Suprapubic skin (tissue), 4 donors: ENCODE data around the gene CIBAR2. TPM values are rescaled to one million over a fixed set of nuclear protein-coding genes. Genes with fewer than 3 reads are reported as not detected.

ENCODE experiments used
- DNase-seq, 2 donors: peaks; one replicate each; pipeline ENCODE4 v3.0.0-alpha.2; 2019; ENCODE audit warnings: low spot score in 2 of 2
- H3K27ac ChIP-seq: fragments of 200-600 bp; sonication (generic); one replicate; pipeline ENCODE4 v1.5.1; 2019
- H3K27me3 ChIP-seq: fragments of 200-600 bp; sonication (generic); one replicate; pipeline ENCODE4 v1.5.1; 2019
- H3K36me3 ChIP-seq: fragments of 200-600 bp; sonication (generic); one replicate; pipeline ENCODE4 v1.5.1; 2019
- H3K4me1 ChIP-seq: fragments of 200-600 bp; sonication (generic); one replicate; pipeline ENCODE4 v1.5.1; 2019
- H3K4me3 ChIP-seq: fragments of 200-600 bp; sonication (generic); one replicate; pipeline ENCODE4 v1.5.1; 2019; ENCODE audit warnings: mild to moderate bottlenecking
- H3K9me3 ChIP-seq: fragments of 200-600 bp; sonication (generic); one replicate; pipeline ENCODE4 v1.5.1; 2019
- EP300 ChIP-seq: sonication (generic); formaldehyde crosslinking; IDR thresholded peaks from one replicate; pipeline ENCODE4 v1.6.1; 2017; ENCODE audit warnings: antibody characterized with exemption
- POLR2A ChIP-seq, 2 donors: fragments of 450-650 bp; IDR thresholded peaks; one replicate each; pipeline ENCODE4 v1.6.1; 2017; ENCODE audit warnings: antibody characterized with exemption in 2 of 2, mild to moderate bottlenecking in 2 of 2, moderate library complexity in 2 of 2
- POLR2AphosphoS5 ChIP-seq, 3 donors: sonication (generic); formaldehyde crosslinking; IDR thresholded peaks; one replicate each; pipeline ENCODE4 v1.6.1; 2017; ENCODE audit warnings: antibody characterized with exemption in 3 of 3
- WGBS: methylation state at CpG from one replicate; pipeline ENCODE4 v1.1.5; 2018; 5-methylcytosine and 5-hydroxymethylcytosine counted together
- total RNA-seq, 4 donors: library from RNA; depleted of rRNA; stranded (reverse); fragments of >200 nt; gene quantifications; one replicate each; pipeline ENCODE4 v1.1.0, GENCODE V29; 2016
- TF ChIP-seq, protein P1 (sequence below), 2 donors: fragments of 200-600 bp in 1 of 2; fragments of 450-650 bp in 1 of 2; sonication (generic) in 1 of 2; IDR thresholded peaks; one replicate each; pipeline ENCODE4 v1.5.1; 2016 to 2019; ENCODE audit warnings: antibody characterized with exemption in 2 of 2, mild to moderate bottlenecking in 1 of 2, moderate library complexity in 1 of 2

Gene CIBAR2
- total RNA-seq, 4 donors from 2014 or later, result not detected

DNA sequence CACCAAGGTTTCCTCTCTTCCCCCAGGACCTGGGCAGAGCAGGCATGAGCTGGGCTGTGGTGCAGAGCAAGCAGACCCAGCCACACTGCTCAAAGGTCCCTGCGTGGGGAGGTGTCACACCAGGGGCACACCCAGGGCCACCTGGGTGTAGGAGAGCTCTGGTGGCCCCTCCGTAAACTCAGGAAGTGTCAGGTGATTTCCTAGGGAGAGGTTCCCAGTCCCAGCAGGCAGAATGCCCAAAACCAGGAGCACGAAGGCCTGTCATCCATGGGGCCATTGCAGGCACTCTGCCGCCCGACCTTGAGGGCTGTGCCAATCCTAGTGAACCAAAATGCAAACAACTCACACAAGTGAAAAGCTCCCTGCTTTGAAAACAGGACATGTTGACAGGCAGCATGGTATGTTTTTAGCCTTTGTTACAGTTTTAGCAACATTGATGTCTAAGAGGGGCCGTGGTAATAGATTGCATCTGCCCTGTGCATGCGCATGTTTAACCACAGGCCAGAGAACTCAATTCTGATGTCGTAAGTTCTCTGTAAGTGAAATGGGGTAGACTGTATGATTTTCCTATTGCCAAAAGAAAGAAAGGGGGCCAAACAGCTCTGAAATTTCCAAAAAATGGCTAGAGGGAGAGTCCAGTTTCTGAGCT is 21.3 kb downstream of the CIBAR2 start:
- Histone ChIP-seq H3K4me1 (peaks cover 3% of the 10 kb centered on the region), H3K4me3 (no peak overlapping the region), H3K27ac (no peak overlapping the region), H3K9me3 (no peaks in the 10 kb centered on the region), H3K27me3 (peaks cover 11% of the 10 kb centered on the region), H3K36me3 (peaks cover 20% of the 10 kb centered on the region)
- TF ChIP-seq EP300 (no peak), POLR2A (IDR thresholded peaks at IDR 0.05) (no peak), POLR2AphosphoS5 (IDR thresholded peaks at IDR 0.05) (no peak)
- TF ChIP-seq, protein P1, sequence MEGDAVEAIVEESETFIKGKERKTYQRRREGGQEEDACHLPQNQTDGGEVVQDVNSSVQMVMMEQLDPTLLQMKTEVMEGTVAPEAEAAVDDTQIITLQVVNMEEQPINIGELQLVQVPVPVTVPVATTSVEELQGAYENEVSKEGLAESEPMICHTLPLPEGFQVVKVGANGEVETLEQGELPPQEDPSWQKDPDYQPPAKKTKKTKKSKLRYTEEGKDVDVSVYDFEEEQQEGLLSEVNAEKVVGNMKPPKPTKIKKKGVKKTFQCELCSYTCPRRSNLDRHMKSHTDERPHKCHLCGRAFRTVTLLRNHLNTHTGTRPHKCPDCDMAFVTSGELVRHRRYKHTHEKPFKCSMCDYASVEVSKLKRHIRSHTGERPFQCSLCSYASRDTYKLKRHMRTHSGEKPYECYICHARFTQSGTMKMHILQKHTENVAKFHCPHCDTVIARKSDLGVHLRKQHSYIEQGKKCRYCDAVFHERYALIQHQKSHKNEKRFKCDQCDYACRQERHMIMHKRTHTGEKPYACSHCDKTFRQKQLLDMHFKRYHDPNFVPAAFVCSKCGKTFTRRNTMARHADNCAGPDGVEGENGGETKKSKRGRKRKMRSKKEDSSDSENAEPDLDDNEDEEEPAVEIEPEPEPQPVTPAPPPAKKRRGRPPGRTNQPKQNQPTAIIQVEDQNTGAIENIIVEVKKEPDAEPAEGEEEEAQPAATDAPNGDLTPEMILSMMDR (IDR thresholded peaks at IDR 0.05), result no peak
- 91% methylated on average over 6 of the region's 8 CpGs for WGBS
- DNase-seq, result no peak

DNA sequence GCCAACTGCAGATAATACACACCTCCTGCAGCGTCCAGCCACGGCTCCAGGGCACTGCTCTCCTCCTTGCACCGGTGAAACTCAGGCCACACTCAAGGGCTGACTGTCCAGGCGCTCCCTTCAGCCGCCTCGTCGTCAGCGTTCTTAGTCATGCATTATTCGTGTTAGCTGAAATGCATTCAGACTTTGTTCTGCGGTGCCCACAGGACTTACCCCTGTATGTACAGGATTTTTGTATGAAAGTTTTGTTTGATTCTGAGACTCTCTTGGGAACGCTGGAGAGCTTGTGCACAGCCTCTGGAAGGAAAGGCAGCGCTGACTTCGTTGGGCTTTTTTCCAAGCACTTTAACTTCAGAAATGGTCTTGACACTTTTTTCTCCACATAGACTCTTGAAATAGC is 22.1 kb downstream of the CIBAR2 start:
- H3K27me3 ChIP-seq, result peaks cover 9% of the 10 kb centered on the region
- no peaks in the 10 kb centered on the region for H3K9me3 ChIP-seq
- H3K36me3 ChIP-seq, result peaks cover 20% of the 10 kb centered on the region
- DNase-seq, result no peak
- WGBS, result 80% methylated on average over 13 of the region's 13 CpGs
- no peak overlapping the region for H3K4me3 ChIP-seq
- H3K27ac ChIP-seq, result no peak overlapping the region
- TF ChIP-seq POLR2A (IDR thresholded peaks at IDR 0.05), result no peak
- TF ChIP-seq EP300, result no peak
- TF ChIP-seq, protein P1 (IDR thresholded peaks at IDR 0.05), result no peak
- TF ChIP-seq POLR2AphosphoS5 (IDR thresholded peaks at IDR 0.05), result no peak
- peaks cover 3% of the 10 kb centered on the region for H3K4me1 ChIP-seq

DNA sequence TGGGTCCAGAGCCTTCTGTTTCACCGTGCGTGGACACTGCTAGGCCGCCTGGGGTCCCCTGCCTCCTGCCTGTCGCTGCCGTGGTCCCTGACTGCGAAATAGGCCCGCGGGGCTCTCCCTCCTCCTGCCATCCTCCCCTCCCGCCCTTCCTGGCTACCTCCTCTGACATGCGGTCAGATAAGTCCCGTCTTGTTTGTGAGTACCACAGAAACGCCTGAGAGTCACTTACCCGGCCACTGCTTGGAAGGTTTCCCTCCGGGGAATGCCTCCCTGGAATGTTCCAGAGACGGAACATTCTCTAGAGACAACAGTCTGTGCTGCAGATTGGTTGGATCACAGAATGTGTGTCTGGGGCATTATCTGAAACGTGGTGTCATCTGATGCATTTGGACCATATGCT is 22.7 kb downstream of the CIBAR2 start:
- Histone ChIP-seq H3K27me3 (peaks cover 3% of the 10 kb centered on the region), H3K9me3 (no peaks in the 10 kb centered on the region), H3K4me1 (peaks cover 3% of the 10 kb centered on the region), H3K27ac (no peak overlapping the region), H3K4me3 (no peak overlapping the region), H3K36me3 (peaks cover 20% of the 10 kb centered on the region)
- WGBS, result 77% methylated on average over 16 of the region's 16 CpGs
- DNase-seq, result no peak
- TF ChIP-seq, protein P1 (IDR thresholded peaks at IDR 0.05), result no peak
- TF ChIP-seq POLR2AphosphoS5 (IDR thresholded peaks at IDR 0.05) (no peak), EP300 (no peak), POLR2A (IDR thresholded peaks at IDR 0.05) (no peak)

DNA sequence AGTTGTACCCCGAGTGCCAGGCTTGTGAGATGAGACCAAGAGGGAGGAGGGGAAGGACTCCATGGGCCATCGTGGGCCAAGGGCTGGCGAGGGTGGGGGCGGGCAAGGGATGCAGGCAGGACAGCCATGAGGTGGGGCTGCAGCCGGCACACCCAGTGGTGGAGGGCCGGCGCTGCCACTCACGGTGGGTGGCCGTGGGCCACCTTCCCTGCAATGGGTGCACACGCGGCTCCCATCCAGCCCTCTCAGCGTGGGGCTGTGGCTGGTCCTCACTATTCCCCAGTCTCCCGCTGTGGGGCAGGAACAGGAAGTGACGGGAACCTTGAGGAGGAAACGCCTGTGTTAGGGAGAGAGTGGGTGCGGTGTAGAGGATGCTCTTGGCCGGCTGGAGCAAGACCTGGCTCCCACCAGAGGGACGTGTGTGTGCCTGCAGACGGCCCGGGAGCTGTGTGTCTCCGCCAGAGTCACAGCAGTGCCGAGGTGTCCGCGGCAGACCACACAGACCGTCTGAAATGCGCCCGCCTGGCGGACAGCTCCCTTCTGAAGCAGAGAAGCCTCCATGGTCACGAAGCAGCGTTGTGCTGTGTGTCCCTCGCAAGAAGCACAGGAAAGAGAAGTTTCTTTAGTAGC is 23.6 kb downstream of the CIBAR2 start:
- no peak overlapping the region for H3K27ac ChIP-seq
- 87% methylated on average over 22 of the region's 31 CpGs for WGBS

More for the DNA sequence above, 23.6 kb downstream of the CIBAR2 start:
- Histone ChIP-seq H3K27me3 (no peaks in the 10 kb centered on the region), H3K9me3 (no peaks in the 10 kb centered on the region), H3K36me3 (peaks cover 20% of the 10 kb centered on the region), H3K4me1 (peaks cover 3% of the 10 kb centered on the region), H3K4me3 (no peak overlapping the region)
- no peak for DNase-seq
- TF ChIP-seq EP300, result no peak
- TF ChIP-seq, protein P1 (IDR thresholded peaks at IDR 0.05), result no peak
- no peak for TF ChIP-seq POLR2AphosphoS5 (IDR thresholded peaks at IDR 0.05)
- no peak for TF ChIP-seq POLR2A (IDR thresholded peaks at IDR 0.05)
